SK-N-SH (cell line): ENCODE results near the gene DDT.

Experiments
- EP300 ChIP-seq, 2 experiments: IDR thresholded peaks; 2 replicates each; pipeline versions ENCODE4 v1.4.0 to v1.6.1; 2012; ENCODE audit warnings: borderline replicate concordance in 1 of 2, low read depth in 1 of 2, low read length in 1 of 2
- FOXM1 ChIP-seq: IDR thresholded peaks from 2 replicates; pipeline ENCODE4 v1.4.0; 2012; ENCODE audit warnings: low read depth, mild to moderate bottlenecking
- YY1 ChIP-seq: IDR thresholded peaks from 2 replicates; pipeline ENCODE4 v1.4.0; 2012; ENCODE audit warnings: low read depth, mild to moderate bottlenecking

- TF ChIP-seq FOXM1 (no peak), YY1 (no peak), EP300 (IDR thresholded peaks at IDR 0.05; ENCODE audit: borderline replicate concordance in 1 of 2, low read depth in 1 of 2, low read length in 1 of 2) (no peak)
These were observed 3.3 kb downstream of the DDT start for GRCh38 chr22:23970816-23971486.
